ENCODE results near the gene HES5. TPM values are rescaled to one million over a fixed set of nuclear protein-coding genes. Genes with fewer than 3 reads are reported as not detected.

Gene HES5
- total RNA-seq, 1 donor: not detected

DNA sequence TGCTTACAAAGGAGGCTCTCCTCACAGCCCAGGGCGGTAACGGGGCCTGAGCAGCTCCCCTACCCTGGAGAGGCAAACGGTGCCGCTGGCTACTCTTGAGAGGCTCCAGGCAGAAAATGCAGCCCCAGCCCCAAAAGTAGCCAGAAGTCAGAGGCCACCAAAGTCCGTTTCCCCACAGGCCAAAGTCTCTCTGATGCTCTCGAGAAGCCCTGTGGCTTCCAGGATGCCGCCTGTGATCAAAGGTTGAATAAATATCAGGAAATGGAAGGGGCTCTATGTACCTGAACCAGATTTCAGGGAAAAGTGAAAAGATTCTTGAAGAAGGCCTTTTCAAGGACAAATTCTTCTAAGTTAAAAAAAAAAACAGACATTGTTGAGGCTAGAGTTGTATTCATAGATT, 7.8 kb downstream of the HES5 start:
- DNase-seq (ENCODE audit: low read depth): no peak
- TF ChIP-seq, protein P1, sequence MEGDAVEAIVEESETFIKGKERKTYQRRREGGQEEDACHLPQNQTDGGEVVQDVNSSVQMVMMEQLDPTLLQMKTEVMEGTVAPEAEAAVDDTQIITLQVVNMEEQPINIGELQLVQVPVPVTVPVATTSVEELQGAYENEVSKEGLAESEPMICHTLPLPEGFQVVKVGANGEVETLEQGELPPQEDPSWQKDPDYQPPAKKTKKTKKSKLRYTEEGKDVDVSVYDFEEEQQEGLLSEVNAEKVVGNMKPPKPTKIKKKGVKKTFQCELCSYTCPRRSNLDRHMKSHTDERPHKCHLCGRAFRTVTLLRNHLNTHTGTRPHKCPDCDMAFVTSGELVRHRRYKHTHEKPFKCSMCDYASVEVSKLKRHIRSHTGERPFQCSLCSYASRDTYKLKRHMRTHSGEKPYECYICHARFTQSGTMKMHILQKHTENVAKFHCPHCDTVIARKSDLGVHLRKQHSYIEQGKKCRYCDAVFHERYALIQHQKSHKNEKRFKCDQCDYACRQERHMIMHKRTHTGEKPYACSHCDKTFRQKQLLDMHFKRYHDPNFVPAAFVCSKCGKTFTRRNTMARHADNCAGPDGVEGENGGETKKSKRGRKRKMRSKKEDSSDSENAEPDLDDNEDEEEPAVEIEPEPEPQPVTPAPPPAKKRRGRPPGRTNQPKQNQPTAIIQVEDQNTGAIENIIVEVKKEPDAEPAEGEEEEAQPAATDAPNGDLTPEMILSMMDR (IDR thresholded peaks at IDR 0.05; ENCODE audit: insufficient read depth, low read length): no peak
- no peak overlapping the region for H3K4me3 ChIP-seq (ENCODE audit: low read depth, low read length)

DNA sequence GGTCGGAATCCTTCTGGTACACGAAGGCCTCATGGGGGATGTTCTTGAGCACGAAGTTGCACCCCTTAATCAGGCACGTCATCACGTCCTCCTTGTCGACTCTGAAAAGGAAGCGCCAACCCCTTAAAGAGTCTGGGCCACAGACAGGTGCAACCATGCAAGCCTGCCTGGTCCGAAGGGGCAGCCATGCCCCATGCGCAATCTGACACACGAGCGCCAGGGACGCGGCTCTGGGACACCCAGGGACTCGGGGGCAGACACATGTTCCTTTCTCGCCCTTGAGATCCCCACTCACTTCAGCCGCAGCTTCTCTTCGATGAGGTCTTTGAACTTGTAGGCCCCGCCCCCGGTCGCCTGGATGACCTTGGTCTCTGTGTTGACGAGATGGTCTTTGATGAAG, 9.3 kb downstream of the HES5 start:
- H3K4me3 ChIP-seq (ENCODE audit: low read depth, low read length): no peak overlapping the region
- no peak for DNase-seq (ENCODE audit: low read depth)
- TF ChIP-seq, protein P1 (IDR thresholded peaks at IDR 0.05; ENCODE audit: insufficient read depth, low read length): no peak

DNA sequence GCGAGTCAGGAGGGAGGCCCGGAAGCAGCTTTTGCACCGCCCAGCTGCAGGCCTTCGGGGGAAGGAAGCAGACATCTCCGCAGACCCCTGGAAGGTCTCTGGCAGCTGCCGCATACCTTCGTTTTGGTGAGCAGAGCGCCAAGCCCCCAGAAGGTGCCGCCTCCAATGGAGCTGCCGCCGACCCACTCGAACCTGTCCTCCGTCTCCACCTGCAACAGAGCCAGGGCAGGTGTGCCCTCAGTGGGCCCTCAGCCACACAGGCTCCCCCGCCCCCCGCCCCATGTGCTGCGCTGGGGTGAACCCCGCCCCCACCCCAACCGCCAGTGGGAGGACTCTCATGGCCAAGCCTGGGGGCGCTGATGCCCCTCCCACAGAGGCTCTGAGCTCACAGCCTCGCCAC, 9.9 kb downstream of the HES5 start:
- H3K4me3 ChIP-seq (ENCODE audit: low read depth, low read length): no peak overlapping the region
- no peak for DNase-seq (ENCODE audit: low read depth)
- TF ChIP-seq, protein P1 (IDR thresholded peaks at IDR 0.05; ENCODE audit: insufficient read depth, low read length): no peak

DNA sequence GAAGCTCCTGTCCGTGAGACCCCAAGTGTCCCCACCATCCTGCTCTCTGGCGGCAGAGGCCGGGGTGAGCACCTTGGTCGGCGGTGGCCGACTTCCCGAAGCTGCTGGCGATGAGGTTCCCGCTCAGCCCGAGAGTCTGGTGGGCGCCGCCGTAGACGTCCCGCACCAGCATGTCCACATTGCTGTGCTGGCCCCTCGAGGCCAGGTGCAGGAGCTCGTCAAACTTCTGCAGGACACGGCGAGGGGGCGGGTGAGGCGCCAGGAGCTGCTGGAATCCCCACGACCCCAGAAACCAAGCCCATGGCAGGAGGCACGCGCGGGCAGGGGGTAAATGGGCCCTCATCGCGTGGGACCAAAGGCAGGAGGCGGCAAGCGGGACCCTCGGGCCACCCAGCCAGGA, 10.3 kb downstream of the HES5 start:
- TF ChIP-seq, protein P1 (IDR thresholded peaks at IDR 0.05; ENCODE audit: insufficient read depth, low read length): no peak
- no peak for DNase-seq (ENCODE audit: low read depth)
- no peak overlapping the region for H3K4me3 ChIP-seq (ENCODE audit: low read depth, low read length)

DNA sequence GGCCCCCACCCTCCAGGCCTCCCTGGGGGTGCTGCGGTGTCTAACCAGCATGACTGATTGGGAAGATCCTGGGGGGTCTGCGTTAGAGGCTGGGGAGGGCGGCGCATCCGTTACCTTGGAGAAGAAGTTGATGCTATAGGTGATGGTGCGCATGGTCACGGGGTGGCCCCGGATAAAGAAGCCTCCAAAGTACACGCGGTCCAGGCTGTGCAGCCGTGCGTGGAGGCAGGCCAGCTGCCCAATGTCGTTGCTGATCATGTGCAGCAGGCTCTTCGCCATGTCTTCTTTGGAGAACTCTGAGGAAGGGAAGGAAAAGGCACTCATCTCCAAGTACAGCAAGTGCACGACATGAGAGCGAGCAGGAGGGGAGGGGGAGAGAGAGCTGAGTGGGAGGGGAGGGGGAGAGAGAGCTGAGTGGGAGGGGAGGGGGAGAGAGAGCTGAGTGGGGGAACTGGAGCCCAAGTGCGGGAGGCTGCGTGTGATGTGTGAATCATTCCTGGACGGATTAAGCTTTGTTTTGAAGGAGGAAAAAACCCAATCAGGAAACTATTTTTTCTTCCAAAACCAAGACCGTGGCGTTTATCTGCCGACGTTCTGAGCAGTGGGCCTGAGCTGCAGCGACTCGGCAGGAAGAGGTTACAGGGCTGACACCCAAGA, 10.9 kb downstream of the HES5 start:
- DNase-seq (ENCODE audit: low read depth): no peak
- TF ChIP-seq, protein P1 (IDR thresholded peaks at IDR 0.05; ENCODE audit: insufficient read depth, low read length): no peak
- no peak overlapping the region for H3K4me3 ChIP-seq (ENCODE audit: low read depth, low read length)

DNA sequence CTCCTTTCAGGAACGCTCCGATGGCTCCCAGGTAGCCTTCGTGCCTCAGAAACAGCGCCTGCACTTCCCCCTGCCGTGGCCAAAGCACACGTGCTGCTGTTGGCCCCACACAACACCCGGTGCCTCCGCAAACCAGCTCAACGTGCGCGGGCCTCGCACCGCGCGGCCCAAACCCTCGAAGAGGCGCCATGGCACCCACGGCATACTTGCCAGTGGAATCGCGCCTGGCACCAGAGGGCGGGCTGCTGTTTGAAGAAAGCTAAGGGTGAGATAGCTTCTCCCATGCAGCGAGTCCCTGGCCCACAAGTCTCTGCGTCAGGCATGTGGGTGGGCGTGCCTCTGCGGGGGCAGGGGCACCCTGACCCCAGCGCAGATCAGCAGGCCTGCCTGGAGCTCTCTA, 11.5 kb downstream of the HES5 start:
- H3K4me3 ChIP-seq (ENCODE audit: low read depth, low read length): no peak overlapping the region
- no peak for DNase-seq (ENCODE audit: low read depth)
- TF ChIP-seq, protein P1 (IDR thresholded peaks at IDR 0.05; ENCODE audit: insufficient read depth, low read length): no peak

DNA sequence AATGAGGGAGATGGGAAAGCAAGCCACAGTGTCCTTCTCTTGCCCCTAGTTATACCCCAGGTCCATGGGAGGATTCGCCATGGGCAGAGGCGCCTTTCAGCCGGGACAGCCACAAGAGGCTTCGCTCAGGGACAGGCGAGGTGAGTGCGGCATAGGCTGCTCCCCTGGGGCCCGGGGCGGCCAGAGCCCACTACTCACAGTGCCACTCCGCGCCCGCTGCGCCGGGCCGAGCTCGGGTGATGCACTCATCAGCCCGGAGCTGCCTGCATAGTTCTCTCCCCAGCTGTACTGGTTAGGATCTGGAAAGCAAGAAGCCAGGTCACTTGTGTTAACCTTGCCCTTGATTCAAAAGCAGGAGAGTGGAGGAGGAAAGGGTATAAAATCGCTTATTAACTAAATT, 12.1 kb downstream of the HES5 start:
- H3K4me3 ChIP-seq (ENCODE audit: low read depth, low read length): no peak overlapping the region
- DNase-seq (ENCODE audit: low read depth): no peak
- TF ChIP-seq, protein P1 (IDR thresholded peaks at IDR 0.05; ENCODE audit: insufficient read depth, low read length): no peak

Measured in fibroblast of the aortic adventitia (primary cell).